HG02610 (cell line): Measurements from ENCODE around the gene PWWP2B.
"Not testable (repeated sequence)": the region's sequence is repeated elsewhere in the genome, so short reads cannot be mapped to it uniquely, and the experiment has no call there.

ENCODE experiments used
- ATAC-seq: cut with Tn5 transposase; IDR thresholded peaks from one replicate; pipeline ENCODE4 v1.9.1; 2021; ENCODE audit warnings: mild to moderate bottlenecking, moderate library complexity; ENCODE audit not compliant: unreplicated experiment

Gene PWWP2B

DNA sequence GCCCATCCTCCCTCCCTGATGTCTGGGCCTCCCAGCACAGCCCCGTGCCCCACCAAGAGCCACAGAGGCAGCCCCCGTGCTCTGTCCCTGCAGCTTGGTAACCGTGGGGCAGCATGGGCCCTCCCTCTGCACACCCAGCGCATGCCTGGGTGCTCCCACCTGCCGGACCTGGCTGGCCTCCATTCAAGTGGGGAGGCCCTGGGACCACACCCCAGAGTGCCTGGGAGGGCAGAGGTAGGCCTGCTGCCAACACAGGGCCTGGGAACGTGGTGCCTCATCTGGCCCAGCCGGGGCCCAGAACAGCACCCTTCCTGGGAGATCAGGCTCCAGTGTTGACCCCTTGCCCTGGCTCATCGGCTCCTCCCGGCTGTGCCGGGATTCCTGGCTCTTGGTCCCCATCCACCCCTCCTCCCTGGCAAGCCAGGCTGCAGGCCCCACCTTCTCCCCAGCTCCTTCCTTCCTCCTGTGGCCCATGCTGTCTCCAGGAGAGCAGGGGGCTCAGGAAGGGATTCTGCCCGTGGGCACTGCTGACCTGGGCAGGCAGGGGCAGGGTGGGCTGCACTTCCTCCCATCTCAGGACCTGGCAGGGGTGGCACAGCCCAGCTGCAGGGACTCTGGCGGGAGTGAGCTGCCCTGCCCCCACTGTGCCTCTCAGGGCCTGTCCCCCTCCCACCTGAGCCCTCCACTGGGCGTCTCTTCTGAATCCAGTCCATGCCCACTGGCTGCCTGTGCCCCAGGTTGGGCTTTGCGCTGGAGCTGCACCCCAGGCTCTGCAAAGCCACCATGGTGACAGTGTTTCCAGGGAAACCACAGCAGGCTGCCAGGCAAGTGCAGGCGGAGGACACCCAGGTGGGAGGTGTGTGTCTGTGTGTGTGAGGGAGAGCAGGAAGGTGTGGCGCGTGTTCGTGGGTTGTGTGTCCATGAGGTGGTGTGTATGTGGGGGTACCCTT, 32.6 kb downstream of the PWWP2B start:
- no peak for ATAC-seq

DNA sequence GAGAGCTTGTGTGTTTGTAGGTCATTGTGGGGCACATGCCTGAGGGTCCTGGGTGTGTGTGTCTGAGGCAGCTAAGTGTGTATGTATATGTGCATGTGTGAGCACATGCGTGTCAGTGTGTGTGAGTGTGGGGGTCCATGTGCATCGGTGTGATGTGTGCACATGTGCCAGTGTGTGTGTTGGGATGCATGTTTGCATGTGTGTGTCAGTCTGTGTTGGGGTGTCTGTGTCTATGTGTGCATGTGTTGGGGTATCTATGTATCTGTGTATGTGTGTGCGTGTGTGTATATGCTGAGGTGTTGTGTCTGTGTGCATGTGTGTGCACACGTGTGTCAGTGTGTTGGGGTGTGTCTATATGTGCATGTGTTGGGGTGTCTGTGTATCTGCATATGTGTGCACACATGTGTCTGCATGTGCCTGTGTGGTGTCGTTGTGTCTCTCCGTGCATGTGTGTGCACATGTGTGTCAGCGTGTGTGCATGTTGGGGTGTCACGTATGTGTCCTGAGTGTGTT, 33.3 kb downstream of the PWWP2B start:
- ATAC-seq = no peak

DNA sequence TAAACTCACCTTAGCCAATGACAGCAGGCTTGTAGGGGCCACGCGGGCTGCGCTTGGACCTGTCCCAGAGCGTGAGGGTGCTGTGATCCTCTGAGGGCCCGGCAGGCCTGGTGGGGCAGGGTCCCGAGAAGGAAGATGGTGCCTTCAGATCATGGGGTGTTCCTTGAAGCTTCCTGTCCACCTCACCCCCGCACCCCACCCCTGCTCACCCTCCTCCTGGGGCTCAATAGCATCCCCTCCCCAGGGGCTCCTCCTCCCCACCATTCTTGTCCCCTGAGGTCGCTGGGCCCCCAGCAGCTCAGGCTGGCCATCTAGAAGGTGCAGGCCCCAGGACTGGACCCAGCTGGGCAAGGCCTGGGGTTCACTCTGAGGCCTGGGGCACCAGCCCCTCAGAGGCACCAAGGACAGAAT, 33.9 kb downstream of the PWWP2B start:
- ATAC-seq = no peak

DNA sequence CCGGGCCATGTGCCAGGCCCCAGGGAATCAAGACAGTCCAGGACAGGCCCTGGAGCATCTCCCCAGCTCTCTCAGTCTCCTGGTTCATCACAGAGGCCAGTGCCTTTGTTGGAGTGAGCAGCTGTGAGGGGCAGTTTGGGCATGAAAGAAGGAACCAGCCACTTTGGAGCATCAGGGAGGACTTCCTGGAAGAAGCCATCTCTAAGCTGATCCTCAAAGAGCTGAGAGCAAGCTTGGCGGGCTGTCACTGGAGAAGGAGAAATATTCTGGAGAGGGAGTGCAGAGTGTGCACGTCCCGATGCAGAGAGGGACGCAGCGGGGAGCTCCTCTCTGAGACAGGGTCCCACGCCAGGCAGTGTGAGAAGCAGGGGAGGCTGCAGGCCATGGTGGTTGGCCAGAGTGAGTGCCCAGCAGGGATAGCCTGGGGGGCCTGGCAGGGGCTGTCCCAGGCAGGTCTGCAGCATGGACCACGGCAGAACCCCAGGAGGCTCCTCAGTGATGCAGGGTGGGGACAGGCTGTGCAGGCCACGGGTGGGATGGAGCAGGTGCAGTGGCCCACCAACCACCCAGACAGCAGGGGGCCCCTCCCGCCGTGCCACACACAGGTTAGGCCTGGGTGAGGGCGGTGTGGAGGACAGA, 34.7 kb downstream of the PWWP2B start:
- ATAC-seq = no peak

DNA sequence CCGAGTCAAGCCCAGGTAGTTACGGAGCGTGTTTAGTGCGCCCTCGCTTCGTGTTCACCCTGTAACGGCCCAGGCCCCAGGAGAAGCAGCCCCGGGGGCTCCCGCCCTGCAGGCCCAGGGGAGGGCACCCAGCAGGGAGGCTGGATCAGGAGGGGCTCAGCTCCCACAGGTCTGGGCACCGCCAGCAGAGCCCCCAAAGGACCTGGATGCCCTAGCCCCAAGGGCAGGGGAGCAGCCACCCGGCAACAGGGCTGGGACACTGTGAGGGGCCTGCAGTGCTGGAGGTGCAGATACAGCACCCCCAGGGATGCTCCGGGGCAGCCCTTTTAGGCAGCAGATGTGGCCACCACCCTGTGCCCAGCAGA, 35.2 kb downstream of the PWWP2B start:
- no peak for ATAC-seq

DNA sequence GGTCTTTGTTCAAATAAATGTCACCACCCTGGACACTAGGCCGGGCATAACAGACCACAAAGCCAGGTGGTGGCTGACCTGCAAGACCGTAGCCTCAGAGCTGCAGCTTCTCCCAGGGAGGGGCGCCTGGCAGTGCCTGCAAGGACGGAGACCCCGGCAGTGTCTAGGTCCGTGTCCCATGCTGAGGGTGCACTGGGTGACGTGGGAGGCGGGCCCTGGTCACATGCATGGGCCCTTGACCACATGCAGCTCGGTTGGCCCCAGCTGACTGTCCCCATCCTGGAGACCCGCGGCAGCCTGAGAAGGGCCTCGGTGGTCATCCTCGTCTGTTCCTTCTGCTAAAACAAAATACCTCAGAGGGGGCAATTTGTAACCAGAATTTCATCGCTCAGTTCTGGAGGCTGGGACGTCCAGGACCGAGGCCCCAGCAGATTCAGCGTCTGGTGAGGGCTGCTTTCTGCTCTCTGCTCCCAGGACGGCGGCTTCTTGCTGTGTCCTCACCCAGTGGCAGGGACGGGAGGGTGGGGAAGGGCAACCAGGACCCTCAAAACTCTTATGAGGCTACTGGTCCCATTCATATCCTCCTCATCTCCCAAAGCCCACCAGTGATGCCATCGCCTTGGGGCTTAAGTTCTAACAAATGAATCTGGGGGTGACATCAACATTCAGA, 36.8 kb downstream of the PWWP2B start:
- no peak for ATAC-seq

DNA sequence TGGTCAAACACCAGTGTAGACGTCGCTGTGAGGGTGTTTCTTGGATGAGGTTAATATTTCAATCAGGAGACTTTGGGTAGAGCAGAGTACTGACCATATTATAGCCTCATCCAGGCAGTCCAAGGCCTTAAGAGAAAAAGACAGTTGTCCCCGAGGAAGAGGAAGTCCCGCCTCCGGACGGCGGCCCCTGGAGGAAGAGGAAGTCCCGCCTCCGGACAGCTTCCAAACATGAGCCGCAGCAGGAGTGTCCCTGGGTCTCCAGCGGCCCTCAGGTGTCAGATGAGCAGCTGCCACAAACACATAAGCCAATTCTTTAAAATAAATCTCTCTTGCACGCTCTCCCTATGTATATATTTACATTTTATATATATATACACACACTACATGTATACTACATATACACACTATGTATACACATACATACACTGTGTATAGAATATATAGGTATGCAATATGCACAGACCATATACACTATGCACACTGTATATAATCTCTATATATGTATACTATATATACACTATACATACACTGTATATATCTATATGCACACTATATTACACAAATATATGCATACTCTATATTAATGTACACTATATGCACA, 37.5 kb downstream of the PWWP2B start:
- no peak for ATAC-seq

DNA sequence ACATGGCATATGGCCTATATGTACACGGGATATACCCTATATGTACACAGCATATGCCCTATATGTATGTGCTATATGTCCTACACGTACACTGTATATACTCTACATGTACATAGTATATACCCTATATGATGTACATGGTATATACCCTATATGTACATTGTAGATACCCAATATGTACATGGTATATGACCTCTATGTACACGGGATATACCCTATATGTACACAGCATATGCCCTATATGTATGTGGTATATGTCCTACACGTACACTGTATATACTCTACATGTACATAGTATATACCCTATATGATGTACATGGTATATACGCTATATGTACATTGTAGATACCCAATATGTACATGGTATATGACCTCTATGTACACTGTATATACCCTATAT, 38.3 kb downstream of the PWWP2B start:
- ATAC-seq = not testable (repeated sequence)

DNA sequence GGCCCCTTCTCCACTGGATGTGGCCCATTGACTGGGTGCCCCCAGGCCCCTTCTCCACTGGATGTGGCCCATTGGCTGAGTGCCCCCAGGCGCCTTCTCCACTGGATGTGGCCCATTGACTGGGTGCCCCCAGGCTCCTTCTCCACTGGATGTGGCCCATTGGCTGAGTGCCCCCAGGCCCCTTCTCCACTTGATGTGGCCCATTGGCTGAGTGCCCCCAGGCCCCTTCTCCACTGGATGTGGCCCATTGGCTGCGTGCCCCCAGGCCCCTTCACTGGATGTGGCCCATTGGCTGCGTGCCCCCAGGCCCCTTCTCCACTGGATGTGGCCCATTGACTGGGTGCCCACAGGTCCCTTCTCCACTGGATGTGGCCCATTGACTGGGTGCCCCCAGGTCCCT, 39.1 kb downstream of the PWWP2B start:
- not testable (repeated sequence) for ATAC-seq

DNA sequence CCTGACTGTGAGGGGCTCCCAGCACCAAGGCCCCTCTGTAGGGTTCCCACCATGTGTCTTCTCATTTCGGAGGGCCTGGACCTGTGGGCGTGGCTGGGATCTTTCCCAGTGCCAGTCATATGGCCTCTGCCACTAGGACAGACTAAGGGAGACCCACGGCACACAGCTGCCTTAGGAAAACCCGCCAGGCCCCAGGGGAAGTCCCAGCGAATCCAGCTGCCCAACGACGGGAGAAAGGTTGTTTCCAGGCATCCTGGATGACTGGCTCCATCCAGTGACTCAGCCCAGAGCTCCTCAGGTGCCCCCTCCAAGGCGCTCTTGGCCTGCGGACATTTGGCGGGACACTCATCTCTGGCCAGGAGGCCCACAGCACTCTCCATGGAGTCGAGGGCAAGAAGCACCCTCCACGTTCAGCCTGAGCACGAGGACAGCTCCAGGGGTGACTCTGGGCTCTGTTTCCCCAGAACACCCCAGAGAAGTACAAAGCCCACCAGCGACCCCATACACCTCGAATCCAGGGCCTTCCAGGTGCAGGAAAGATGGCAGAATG, 39.9 kb downstream of the PWWP2B start:
- ATAC-seq = no peak

DNA sequence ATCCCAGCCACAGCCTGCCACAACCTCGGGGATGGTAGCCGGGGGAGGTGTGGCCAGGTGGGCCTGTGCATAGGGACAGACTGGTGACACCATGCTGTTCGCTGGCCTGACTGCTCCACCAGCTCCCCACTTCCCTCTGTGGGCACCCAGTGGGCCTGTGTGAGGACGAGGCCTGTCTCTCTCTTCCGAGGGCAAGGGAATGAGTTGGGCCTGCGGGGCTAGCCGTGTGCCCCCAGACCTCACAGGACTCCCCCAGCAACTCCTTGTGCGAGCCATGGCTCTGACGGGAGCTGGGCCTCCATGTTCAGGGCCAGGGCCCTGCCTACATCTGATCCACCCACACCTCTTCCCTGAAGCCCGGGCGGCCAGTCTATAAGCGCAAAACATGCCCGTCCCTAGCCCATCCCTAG, 40.5 kb downstream of the PWWP2B start:
- ATAC-seq = no peak

DNA sequence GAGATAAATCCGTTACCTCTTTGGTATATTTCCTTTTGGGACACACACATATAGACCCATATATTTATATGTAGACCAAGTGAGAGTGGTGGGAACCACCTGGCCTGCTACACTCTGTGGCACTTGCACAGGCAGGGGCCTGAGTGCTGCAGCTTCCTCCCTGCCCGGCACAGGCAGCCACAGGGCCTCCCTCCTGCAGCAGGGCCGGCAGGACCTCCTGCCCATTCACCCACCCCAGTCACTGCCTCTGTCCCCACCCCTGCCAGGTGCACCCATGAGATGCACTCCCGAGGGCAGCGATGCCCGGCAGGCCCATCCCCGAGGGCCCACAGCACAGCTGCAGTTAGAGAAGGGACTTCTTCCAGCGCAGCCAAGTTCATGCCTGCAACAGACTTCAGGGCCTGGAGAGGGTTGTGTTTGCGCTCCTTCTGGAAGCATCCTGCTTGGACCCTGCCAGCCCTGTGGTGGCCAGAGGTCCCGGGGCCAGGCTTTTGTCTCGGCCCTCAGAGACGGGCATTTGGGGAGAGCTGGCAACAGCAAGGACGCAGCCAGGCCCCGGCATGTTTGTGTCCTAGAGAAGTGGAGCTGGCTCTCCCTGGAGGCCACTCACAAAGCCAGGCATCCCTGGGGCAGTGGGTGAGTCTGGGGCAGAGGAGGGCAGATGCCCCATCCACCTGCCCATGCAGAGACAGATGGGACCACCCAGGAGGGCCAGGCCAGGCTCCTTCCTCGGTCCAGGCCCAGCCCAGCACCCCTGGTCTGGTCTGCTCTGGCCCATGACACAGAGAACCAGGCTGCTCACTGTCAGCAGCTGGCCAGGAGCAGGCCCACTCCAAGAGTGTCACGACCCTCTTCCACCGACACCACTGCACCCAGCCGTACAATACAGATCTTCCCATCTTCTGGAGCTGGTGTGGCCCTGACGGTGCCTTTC, 41.4 kb downstream of the PWWP2B start:
- no peak for ATAC-seq

DNA sequence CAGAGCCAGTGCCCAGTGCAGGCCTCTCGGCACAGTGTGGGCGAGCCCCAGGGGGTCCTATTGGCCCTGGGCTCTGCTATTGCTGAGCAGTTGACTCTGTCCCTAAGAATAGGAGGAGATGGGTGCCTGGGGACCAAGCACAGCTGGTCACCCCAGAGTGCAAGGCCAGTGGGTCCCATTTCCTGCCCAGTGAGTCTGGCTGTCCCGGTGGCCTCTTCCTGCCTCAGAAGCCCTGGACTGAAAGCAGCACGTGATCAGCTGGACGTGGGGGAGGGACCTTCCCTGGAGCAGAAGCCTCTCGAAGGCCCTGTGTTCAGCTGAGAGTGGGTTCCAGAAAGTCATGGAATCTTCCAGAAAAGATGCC, 42.0 kb downstream of the PWWP2B start:
- ATAC-seq = no peak

DNA sequence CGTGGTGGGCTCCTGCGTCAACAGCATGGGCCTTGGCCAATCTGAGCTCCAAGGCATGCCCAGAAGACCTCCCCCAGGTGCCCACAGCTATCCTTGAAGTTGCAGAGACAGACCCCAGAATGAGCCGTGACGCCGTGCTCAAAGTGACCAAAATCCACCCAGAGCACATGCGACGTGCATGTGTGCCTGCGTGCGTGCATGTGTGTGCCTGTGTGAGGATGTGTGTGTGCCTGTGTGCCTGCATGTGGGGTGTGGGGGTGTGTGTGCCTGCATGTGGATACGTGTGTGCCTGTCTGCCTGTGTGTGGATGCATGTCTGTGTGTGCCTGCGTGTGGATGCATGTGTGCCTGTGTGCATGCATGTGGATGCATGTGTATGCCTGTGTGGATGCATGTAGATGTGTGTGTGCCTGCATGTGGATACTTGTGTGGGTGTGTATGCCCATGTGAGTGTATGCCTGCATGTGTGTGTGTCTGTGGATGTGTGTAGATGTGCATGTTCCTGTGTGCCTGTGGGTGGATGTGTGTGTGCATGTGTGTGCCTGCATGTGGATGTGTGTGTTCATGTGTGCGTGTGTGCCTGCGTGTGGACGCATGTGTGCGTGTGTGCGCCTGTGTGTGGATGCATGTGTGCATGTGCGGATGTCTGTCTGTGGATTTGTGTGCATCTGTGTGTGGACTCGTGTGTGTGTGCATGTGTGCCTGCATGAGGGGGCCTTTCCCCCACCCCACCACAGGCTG, 42.6 kb downstream of the PWWP2B start:
- no peak for ATAC-seq

DNA sequence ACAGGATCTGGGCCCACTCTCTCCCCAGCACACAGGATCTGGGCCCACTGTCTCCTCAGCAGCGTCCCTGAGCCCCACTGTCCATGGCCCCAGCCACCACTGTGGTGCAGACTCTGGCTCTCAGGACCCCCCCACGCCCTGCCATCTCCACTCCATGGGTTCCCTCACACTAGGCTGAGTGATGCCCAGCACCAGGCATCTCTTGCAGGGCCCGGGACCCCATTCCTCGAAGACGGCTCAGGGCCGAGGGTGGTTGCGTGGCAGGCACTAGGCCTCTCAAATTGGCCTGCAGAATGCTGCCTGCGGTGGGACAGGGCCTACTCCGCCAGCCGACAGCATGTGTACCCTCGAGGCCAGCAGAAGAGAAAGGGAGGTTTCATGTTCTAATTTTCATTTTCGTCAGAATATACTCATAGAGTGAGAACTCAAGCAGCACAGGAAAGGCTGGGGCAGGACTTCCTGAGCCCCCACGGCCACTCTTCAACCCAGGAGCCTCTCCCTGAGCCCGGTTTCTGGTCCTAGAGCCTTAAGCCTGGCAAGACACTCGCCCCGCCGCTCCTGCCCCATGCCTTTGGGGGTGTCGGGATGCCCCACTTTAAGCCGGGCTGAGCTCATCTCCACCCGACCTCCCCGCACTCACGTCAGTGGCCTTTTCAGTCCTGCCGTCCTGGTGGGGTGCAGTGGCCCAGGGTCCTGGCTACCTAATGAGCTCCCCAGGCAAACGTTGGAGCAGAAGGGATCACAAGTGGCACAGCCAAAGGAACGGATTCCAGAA, 44.0 kb downstream of the PWWP2B start:
- no peak for ATAC-seq

DNA sequence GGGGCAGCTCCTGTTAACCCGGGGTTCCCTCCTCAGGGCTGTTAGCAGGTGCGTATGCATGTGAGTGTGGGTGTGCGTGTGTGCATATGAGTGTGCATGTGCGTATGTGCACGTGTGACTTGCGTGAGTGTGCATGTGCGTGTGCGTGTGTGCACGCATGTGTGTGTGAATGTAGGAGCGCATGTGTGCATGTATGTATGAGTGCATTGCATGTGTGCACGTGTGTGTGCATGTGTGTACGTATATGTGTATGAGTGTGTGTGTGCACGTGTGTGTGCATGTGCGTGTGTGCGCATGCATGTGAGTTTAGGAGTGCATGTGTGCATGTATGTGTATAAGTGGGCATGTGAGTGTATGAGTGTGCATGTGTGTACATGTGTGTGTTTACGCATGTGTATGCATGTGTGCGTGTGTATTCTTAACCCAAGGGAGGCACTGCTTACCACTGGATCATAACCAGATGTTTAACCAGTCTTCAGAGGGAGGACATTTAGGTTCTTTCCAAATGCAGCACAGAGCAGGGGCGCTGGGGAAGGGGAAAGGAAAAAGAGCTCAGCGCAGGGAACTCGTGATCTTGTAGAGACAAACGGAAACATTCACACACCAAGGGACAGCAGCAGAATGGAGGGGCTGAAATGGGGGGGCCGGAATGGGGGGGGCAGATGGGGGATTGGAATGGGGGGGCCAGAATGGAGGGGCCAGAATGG, 45.0 kb downstream of the PWWP2B start:
- no peak for ATAC-seq

DNA sequence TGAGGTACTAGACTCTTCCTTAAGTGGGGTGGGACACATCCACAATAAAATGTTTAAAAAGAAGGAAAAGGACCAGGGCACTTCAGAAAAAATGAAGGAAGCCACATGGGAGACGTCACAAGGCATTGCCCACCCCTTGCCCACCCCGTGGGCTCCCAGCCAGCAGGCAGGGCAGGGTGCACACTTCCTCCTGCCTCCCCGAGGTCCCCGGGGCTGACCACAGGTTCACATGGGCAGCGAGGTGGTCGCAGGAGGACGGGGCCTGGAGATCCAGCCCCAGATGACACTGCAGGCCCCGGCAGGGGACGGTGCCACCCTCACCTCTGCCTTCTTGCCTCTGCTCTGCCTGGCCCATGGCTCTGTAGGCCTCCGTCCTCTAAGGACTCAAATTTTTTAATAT, 45.6 kb downstream of the PWWP2B start:
- ATAC-seq = no peak

DNA sequence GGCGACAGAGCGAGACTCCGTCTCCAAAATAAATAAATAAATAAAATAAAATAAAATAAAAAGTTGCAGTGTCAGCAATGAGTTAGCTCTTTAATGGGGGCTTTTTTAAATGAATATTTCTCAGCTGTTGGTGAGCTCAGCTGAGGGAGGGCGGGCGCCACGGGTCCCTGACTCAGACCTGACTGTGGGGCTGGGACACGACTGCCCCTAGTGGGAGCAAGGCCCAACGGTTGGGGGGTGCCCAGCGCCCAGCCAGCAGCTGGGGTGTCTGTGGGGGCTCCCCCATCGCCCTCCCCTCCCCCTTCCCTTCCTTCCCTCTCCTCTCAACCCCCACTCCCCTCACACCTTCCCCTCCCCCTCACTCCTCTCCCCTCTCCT, 46.6 kb downstream of the PWWP2B start:
- no peak for ATAC-seq
